ENCODE results near the gene GRK5.

The GRK5 gene

DNA sequence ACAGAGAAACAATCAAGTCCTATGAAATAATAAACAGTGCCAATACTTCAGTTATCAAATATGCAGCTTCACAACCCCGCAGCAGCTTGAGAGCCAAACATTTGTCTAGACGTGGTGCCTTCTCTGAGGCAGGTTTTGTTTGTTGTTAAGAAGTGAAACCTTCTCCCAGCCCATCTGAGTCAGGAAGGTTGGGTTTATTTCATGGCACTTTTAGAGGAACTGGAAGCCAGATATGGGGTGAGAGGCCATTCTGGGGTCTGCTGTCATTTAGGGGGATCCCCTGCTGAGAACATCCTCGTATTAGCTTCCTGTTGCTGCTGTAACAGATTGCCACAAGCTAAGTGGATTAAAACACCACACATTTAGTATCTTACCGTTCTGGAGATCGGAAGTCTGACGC lies 113.6 kb downstream of the GRK5 start:
- no peaks in the 10 kb centered on the region for H3K9me2 ChIP-seq (replicated peaks; ENCODE audit: low read depth, low read length)
- no peaks in the 10 kb centered on the region for H3K36me3 ChIP-seq (ENCODE audit: insufficient read depth, low read length)
- H3K79me2 ChIP-seq (ENCODE audit: insufficient read depth, low read length), result peaks cover 13% of the 10 kb centered on the region
- no peaks in the 10 kb centered on the region for H3F3A ChIP-seq (ENCODE audit: low read depth)
- H3K4me2 ChIP-seq (ENCODE audit: low read depth, low read length, poor library complexity, severe bottlenecking), result no peak overlapping the region
- no peak overlapping the region for H3K9ac ChIP-seq (ENCODE audit: low read depth, low read length, poor library complexity, severe bottlenecking)
- no peak overlapping the region for H2AFZ ChIP-seq (ENCODE audit: low read length)
- no peak overlapping the region for H3K4me3 ChIP-seq (ENCODE audit: low read length, poor library complexity, severe bottlenecking)
- no peaks in the 10 kb centered on the region for H3K9me3 ChIP-seq (ENCODE audit: insufficient read depth, low read depth, low read length)
- peaks cover 17% of the 10 kb centered on the region for H3K27me3 ChIP-seq (ENCODE audit: insufficient read depth, low read length, poor library complexity, severe bottlenecking)
- H3K4me1 ChIP-seq (ENCODE audit: insufficient read depth, low read length, poor library complexity, severe bottlenecking), result peaks cover 9% of the 10 kb centered on the region
- no peak for TF ChIP-seq EZH2phosphoT487 (IDR thresholded peaks at IDR 0.05; ENCODE audit: borderline replicate concordance)
- TF ChIP-seq, protein P1, sequence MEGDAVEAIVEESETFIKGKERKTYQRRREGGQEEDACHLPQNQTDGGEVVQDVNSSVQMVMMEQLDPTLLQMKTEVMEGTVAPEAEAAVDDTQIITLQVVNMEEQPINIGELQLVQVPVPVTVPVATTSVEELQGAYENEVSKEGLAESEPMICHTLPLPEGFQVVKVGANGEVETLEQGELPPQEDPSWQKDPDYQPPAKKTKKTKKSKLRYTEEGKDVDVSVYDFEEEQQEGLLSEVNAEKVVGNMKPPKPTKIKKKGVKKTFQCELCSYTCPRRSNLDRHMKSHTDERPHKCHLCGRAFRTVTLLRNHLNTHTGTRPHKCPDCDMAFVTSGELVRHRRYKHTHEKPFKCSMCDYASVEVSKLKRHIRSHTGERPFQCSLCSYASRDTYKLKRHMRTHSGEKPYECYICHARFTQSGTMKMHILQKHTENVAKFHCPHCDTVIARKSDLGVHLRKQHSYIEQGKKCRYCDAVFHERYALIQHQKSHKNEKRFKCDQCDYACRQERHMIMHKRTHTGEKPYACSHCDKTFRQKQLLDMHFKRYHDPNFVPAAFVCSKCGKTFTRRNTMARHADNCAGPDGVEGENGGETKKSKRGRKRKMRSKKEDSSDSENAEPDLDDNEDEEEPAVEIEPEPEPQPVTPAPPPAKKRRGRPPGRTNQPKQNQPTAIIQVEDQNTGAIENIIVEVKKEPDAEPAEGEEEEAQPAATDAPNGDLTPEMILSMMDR (conservative IDR thresholded peaks at IDR 0.05; ENCODE audit: low read length), result no peak
- peaks cover 46% of the 10 kb centered on the region for H4K20me1 ChIP-seq (ENCODE audit: insufficient read depth, low read length, poor library complexity, severe bottlenecking)

DNA sequence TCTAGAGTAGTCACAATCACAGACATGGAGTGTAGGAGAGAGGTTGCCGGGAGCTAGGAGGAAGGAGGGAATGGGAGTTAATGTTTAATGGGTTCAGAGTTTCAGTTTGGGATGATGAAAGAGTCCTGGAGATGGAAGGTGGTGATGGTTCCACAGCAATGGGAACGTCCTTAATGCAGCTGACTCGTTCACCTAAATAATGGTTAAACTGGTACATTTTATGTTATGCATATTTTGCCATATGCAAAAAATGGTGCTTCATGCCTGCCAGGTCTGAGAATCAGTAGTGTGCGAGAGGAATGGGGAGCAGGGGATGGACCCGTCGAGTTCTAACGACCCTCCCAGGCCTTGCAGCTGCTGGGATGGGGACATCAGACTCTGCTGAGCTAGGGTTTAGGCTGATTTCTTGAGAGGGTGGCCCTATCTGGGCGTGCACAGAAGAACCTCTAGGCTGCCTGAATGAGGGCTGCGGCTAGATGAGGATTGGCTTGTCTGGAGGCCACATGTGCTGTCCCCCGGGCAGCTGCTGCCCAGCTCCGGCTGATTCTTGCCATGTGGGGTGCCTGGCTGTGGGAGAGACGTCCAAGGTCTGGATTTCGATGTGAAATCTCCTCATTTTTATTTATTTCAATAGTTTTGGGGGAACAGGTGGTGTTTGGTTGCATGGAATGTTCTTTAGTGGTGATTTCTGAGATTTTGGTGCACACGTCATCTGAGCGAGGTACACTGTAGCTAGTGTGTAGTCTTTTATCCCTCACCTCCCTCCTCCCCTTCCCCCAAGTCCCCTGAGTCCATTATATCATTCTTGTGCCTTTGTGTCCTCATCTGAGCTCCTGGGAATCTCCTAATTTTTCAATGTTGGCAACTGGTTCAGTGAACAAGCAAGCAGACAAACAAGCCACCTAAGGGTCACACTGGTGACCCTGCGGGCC lies 116.0 kb downstream of the GRK5 start:
- H3K4me2 ChIP-seq (ENCODE audit: low read depth, low read length, poor library complexity, severe bottlenecking), result no peak overlapping the region
- H4K20me1 ChIP-seq (ENCODE audit: insufficient read depth, low read length, poor library complexity, severe bottlenecking), result peaks cover 22% of the 10 kb centered on the region
- no peaks in the 10 kb centered on the region for H3K9me2 ChIP-seq (replicated peaks; ENCODE audit: low read depth, low read length)
- peaks cover under 1% of the 10 kb centered on the region; the same call in 1 of the 2 replicates for H3K36me3 ChIP-seq (ENCODE audit: insufficient read depth, low read length)
- no peaks in the 10 kb centered on the region for H3K27me3 ChIP-seq (ENCODE audit: insufficient read depth, low read length, poor library complexity, severe bottlenecking)
- no peak overlapping the region for H3K4me3 ChIP-seq (ENCODE audit: low read length, poor library complexity, severe bottlenecking)
- TF ChIP-seq, protein P1 (conservative IDR thresholded peaks at IDR 0.05; ENCODE audit: low read length), result no peak
- no peak for TF ChIP-seq EZH2phosphoT487 (IDR thresholded peaks at IDR 0.05; ENCODE audit: borderline replicate concordance)
- peaks cover 8% of the 10 kb centered on the region for H3K4me1 ChIP-seq (ENCODE audit: insufficient read depth, low read length, poor library complexity, severe bottlenecking)
- no peaks in the 10 kb centered on the region for H3K9me3 ChIP-seq (ENCODE audit: insufficient read depth, low read depth, low read length)
- no peak overlapping the region for H2AFZ ChIP-seq (ENCODE audit: low read length)
- peaks cover 13% of the 10 kb centered on the region for H3K79me2 ChIP-seq (ENCODE audit: insufficient read depth, low read length)
- H3K9ac ChIP-seq (ENCODE audit: low read depth, low read length, poor library complexity, severe bottlenecking), result no peak overlapping the region
- H3F3A ChIP-seq (ENCODE audit: low read depth), result no peaks in the 10 kb centered on the region

DNA sequence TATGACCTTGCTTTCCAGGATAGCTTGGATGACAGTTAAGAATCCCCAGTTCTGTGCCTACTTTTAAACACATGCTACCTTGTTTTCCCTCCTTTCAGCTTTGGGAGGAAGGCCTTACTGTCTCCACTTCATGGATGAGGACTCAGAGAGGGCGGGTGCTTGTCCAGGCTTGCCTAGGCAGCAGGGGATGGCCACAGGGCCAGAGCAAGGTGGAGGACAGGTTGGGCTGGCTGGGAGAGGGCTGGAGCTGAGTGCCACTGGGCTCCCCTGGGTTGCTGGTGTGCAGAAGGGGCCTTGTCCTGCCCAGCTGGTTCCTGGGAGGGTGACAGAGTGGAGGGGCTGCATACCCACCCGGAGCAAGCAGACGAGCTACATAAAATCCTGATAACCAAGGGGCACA lies 117.8 kb downstream of the GRK5 start:
- Histone ChIP-seq H3K79me2 (ENCODE audit: insufficient read depth, low read length) (peaks cover 13% of the 10 kb centered on the region), H4K20me1 (ENCODE audit: insufficient read depth, low read length, poor library complexity, severe bottlenecking) (peaks cover 8% of the 10 kb centered on the region), H3K9me3 (ENCODE audit: insufficient read depth, low read depth, low read length) (no peaks in the 10 kb centered on the region), H3K36me3 (ENCODE audit: insufficient read depth, low read length) (peaks cover 4% of the 10 kb centered on the region; the same call in 1 of the 2 replicates), H3F3A (ENCODE audit: low read depth) (no peaks in the 10 kb centered on the region), H3K9me2 (replicated peaks; ENCODE audit: low read depth, low read length) (no peaks in the 10 kb centered on the region), H3K4me1 (ENCODE audit: insufficient read depth, low read length, poor library complexity, severe bottlenecking) (peaks cover 8% of the 10 kb centered on the region), H3K27me3 (ENCODE audit: insufficient read depth, low read length, poor library complexity, severe bottlenecking) (no peaks in the 10 kb centered on the region), H2AFZ (ENCODE audit: low read length) (no peak overlapping the region), H3K9ac (ENCODE audit: low read depth, low read length, poor library complexity, severe bottlenecking) (no peak overlapping the region), H3K4me2 (ENCODE audit: low read depth, low read length, poor library complexity, severe bottlenecking) (no peak overlapping the region), H3K4me3 (ENCODE audit: low read length, poor library complexity, severe bottlenecking) (no peak overlapping the region)
- TF ChIP-seq EZH2phosphoT487 (IDR thresholded peaks at IDR 0.05; ENCODE audit: borderline replicate concordance), result no peak
- TF ChIP-seq, protein P1 (conservative IDR thresholded peaks at IDR 0.05; ENCODE audit: low read length), result no peak

Measured in Loucy (cell line).